K562 (cell line): ENCODE data around the gene TCAP. TPM values are rescaled to one million over a fixed set of nuclear protein-coding genes. Genes with fewer than 3 reads are reported as not detected.

Experiments
- ATAC-seq: fragments of 200-7000 bp; cut with Tn5 transposase; 3 replicates; pipeline ENCODE4 v1.9.1; 2020; ENCODE audit warnings: moderate library complexity
- BruUV-seq: library from RNA; stranded (reverse); fragments of 400-500 nt; replicated peaks from 2 replicates; lab custom pipeline; 2021; lab: Mats Ljungman, UMichigan
- CTCF ChIA-PET: fragments of 300-600 bp; formaldehyde crosslinking; extraction: SDS; loops from one replicate; lab custom pipeline; 2021; ENCODE audit warnings: low intra/inter-chr PET ratio; lab: Yijun Ruan, JAX
- POLR2A ChIA-PET: fragments of 300-600, 350-650 bp; sonication (Branson Sonifier 250); formaldehyde crosslinking; extraction: SDS; loops from one replicate; lab custom pipeline; 2021; ENCODE audit warnings: antibody characterized with exemption, inconsistent platforms; lab: Yijun Ruan, JAX
- DNase-seq, 4 experiments: peaks; one replicate each; pipeline versions ENCODE4 v3.0.0 to v3.0.0-alpha.2; 2011 to 2018; ENCODE audit warnings: low spot score in 3 of 4, mixed read lengths in 3 of 4; ENCODE audit errors: extremely low read depth in 1 of 4
- FAIRE-seq: peaks from 2 replicates; lab custom pipeline; 2011; peaks lifted over from hg19 to GRCh38; lab: Jason Lieb, UNC
- H2AFZ ChIP-seq: 2 replicates; pipeline ENCODE4 v1.6.0; 2011; ENCODE audit warnings: low read depth, low read length, control low read depth, inconsistent platforms
- H3K27ac ChIP-seq: fragments of 200-600 bp; 3 replicates; pipeline ENCODE4 v1.8.0; 2011; ENCODE audit warnings: low read depth, mild to moderate bottlenecking, control low read depth, inconsistent platforms, low read length, moderate library complexity, mixed read lengths; ENCODE audit errors: extremely low read depth
- H3K27me3 ChIP-seq, 2 experiments: fragments of 300-600 bp in 1 of 2; 2 replicates in 1 of 2; 3 replicates in 1 of 2; pipeline versions ENCODE4 v1.6.0 to v1.8.0; 2011; ENCODE audit warnings: inconsistent platforms in 2 of 2, low read length in 2 of 2, mild to moderate bottlenecking in 1 of 2, mixed read lengths in 1 of 2, moderate library complexity in 1 of 2; ENCODE audit not compliant: control insufficient read depth in 2 of 2, insufficient read depth in 2 of 2
- H3K36me3 ChIP-seq: fragments of 300-600 bp; 3 replicates; pipeline ENCODE4 v1.8.0; 2011; ENCODE audit warnings: mild to moderate bottlenecking, low read length, inconsistent platforms; ENCODE audit not compliant: control insufficient read depth, insufficient read depth
- H3K4me1 ChIP-seq, 2 experiments: fragments of 200-600 bp in 1 of 2; replicated peaks in 1 of 2; 2 replicates in 1 of 2; 3 replicates in 1 of 2; pipeline versions ENCODE4 v1.5.1 to v1.8.0; 2011; ENCODE audit warnings: inconsistent platforms in 2 of 2, low read length in 2 of 2, mild to moderate bottlenecking in 1 of 2, mixed read lengths in 1 of 2, moderate library complexity in 1 of 2; ENCODE audit not compliant: control insufficient read depth in 2 of 2, insufficient read depth in 2 of 2
- H3K4me2 ChIP-seq: 2 replicates; pipeline ENCODE4 v1.6.1; 2011; ENCODE audit warnings: low read length, control low read depth, inconsistent platforms, mixed read lengths; ENCODE audit not compliant: insufficient read depth
- H3K4me3 ChIP-seq: fragments of 200-600 bp; sonication (generic), shearing (Covaris generic); 2 replicates; pipeline ENCODE4 v1.5.1; 2016; ENCODE audit warnings: control low read depth, inconsistent platforms
- H3K79me2 ChIP-seq: fragments of 200-600 bp; 3 replicates; pipeline ENCODE4 v1.8.0; 2011; ENCODE audit warnings: low read length, inconsistent platforms; ENCODE audit not compliant: control insufficient read depth, insufficient read depth
- H3K9ac ChIP-seq, 2 experiments: 2 replicates each; pipeline versions ENCODE4 v1.6.0 to v1.6.1; 2011; ENCODE audit warnings: low read depth in 2 of 2, low read length in 2 of 2, control low read depth in 1 of 2, inconsistent platforms in 1 of 2, mild to moderate bottlenecking in 1 of 2, mixed read lengths in 1 of 2; ENCODE audit not compliant: insufficient read depth in 1 of 2
- H3K9me1 ChIP-seq: one replicate; pipeline ENCODE4 v1.6.0; 2011; ENCODE audit warnings: inconsistent platforms, mild to moderate bottlenecking, low read length, moderate library complexity; ENCODE audit not compliant: control insufficient read depth, insufficient read depth
- H3K9me3 ChIP-seq: replicated peaks from 2 replicates; pipeline ENCODE4 v1.5.1; 2011; ENCODE audit warnings: low read depth, low read length, inconsistent platforms; ENCODE audit not compliant: control insufficient read depth, insufficient read depth
- H4K20me1 ChIP-seq: replicated peaks from 2 replicates; pipeline ENCODE4 v1.6.1; 2011; ENCODE audit warnings: low read length, inconsistent platforms, mixed read lengths; ENCODE audit not compliant: control insufficient read depth, insufficient read depth
- RB1 ChIP-seq: fragments of 450-650 bp; IDR thresholded peaks from 2 replicates; pipeline ENCODE4 v1.6.1; 2017; ENCODE audit warnings: low read depth, mild to moderate bottlenecking
- WGBS: fragments of 100-300 bp; shearing (Covaris generic); methylation state at CpG from one replicate; pipeline ENCODE4 v1.1.6; 2016; ENCODE audit warnings: low coverage, mixed read lengths; ENCODE audit not compliant: insufficient coverage; ENCODE audit errors: missing lambda C conversion rate; 5-methylcytosine and 5-hydroxymethylcytosine counted together
- in situ Hi-C: fragments of 300-500 bp; cut with MboI; formaldehyde crosslinking; loops from 4 replicates; pipeline ENCODE4 v1.15.0; 2018; ENCODE audit warnings: inconsistent platforms, mixed read lengths
- intact Hi-C: fragments of 100-400 bp; cut with micrococcal nuclease; formaldehyde crosslinking; loops from 2 replicates; pipeline ENCODE4 v1.14.2; 2022
- polyA plus RNA-seq, 8 experiments: library from polyadenylated mRNA; depleted of rRNA in 4 of 8; stranded (reverse) in 5 of 8; unstranded in 3 of 8; fragments of >200 nt; fragmentation: Nextera tagmentation in 2 of 8; fragmentation: Illumina TruSeq in 1 of 8; extraction: Ambion mirVana in 2 of 8; extraction: Trizol in 1 of 8; gene quantifications; 2 replicates each; pipeline versions ENCODE4 v1.2.1 to v1.2.3, GENCODE V29; 2011 to 2014; ENCODE audit warnings: inconsistent platforms in 1 of 8, missing spikeins in 1 of 8
- total RNA-seq, 7 experiments: library from RNA; depleted of rRNA in 6 of 7; stranded (reverse); fragments of >200 nt in 6 of 7; fragmentation: Illumina TruSeq in 2 of 7; extraction: Trizol in 2 of 7; gene quantifications; 2 replicates each; pipeline versions ENCODE4 v1.2.1 to v1.2.3, GENCODE V29; 2011 to 2021; ENCODE audit warnings: low replicate concordance in 1 of 7
- TF ChIP-seq, protein P1 (sequence below): fragments of 250-450 bp; sonication (Bioruptor Pico); IDR thresholded peaks from 2 replicates; pipeline ENCODE4 v1.8.0; 2021; ENCODE audit warnings: mild to moderate bottlenecking, moderate library complexity

TCAP gene
- total and polyA plus RNA-seq, 9 of the 15 experiments (the other 6 are each of a cell fraction or from before 2014, with no cell fraction given), result 0.33 to 1.4 (median 0.82) TPM; not detected in 2

- ChIA-PET POLR2A (interaction anchor here (1.0 kb wide), 1 partner anchor 8 kb away, joined by 3 read pairs; no protein-coding TSS in a partner anchor), CTCF (no interaction called here)
- Histone ChIP-seq H3K9me3 (no peaks in the 10 kb centered on the region), H2AFZ (no peak overlapping the region), H3K4me3 (no peak overlapping the region), H3K4me1 (peaks cover 20 to 21% of the 10 kb centered on the region in 2 experiments; a peak in 4 of 5 replicates), H3K9ac (peak overlapping the region in 1 of 2 experiments; percentile 71; a peak in 2 of 4 replicates), H3K9me1 (no peaks in the 10 kb centered on the region), H3K27me3 (no peaks in the 10 kb centered on the region), H3K27ac (no peak overlapping the region), H4K20me1 (no peaks in the 10 kb centered on the region), H3K4me2 (no peak overlapping the region), H3K79me2 (peaks cover 7% of the 10 kb centered on the region; the same call in 2 of the 3 replicates), H3K36me3 (no peaks in the 10 kb centered on the region)
- ATAC-seq (no peak), DNase-seq (no peak), FAIRE-seq (no peak)
- 92% methylated on average over 11 of the region's 12 CpGs for WGBS
- in situ Hi-C loops (no loop called here), intact Hi-C loops (loop anchor here (5.0 kb wide), 1 partner anchor 48 kb away; the partner anchor contains the start of gene MIEN1)
- TF ChIP-seq, protein P1, sequence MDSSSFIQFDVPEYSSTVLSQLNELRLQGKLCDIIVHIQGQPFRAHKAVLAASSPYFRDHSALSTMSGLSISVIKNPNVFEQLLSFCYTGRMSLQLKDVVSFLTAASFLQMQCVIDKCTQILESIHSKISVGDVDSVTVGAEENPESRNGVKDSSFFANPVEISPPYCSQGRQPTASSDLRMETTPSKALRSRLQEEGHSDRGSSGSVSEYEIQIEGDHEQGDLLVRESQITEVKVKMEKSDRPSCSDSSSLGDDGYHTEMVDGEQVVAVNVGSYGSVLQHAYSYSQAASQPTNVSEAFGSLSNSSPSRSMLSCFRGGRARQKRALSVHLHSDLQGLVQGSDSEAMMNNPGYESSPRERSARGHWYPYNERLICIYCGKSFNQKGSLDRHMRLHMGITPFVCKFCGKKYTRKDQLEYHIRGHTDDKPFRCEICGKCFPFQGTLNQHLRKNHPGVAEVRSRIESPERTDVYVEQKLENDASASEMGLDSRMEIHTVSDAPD (CRISPR knock-in tag), result no peak
- no peak for TF ChIP-seq RB1
- no TSS peak for BruUV-seq
Observed at GRCh38 chr17:39684369-39685192, 19.4 kb downstream of the TCAP start.
